Activated CD4-positive, alpha-beta T cell treated with anti-CD3 and anti-CD28 coated beads, Interleukin-2, amount 10 ng/mL, durations not matched to agents 7 days and 5 days (primary cell): Measurements from ENCODE around the gene WNT5A. TPM values are rescaled to one million over a fixed set of nuclear protein-coding genes. Genes with fewer than 3 reads are reported as not detected.
A peak's percentile ranks its signal among the peaks of the same experiment; 100 is the strongest.

Source experiments
- CTCF ChIA-PET: fragments of 350-600 bp; sonication (Branson Sonifier 250); formaldehyde crosslinking; loops from one replicate; lab custom pipeline; 2021; ENCODE audit warnings: antibody characterized with exemption; lab: Charles Lee
- POLR2A ChIA-PET: fragments of 350-600 bp; sonication (Branson Sonifier 250); formaldehyde crosslinking; loops from one replicate; lab custom pipeline; 2021; ENCODE audit warnings: antibody characterized with exemption; lab: Charles Lee
- DNase-seq: peaks from one replicate; pipeline ENCODE4 v3.0.0-alpha.2; 2020
- H3K27ac Mint-ChIP-seq: one replicate; pipeline ENCODE4 v1.8.0; 2021; ENCODE audit warnings: mild to moderate bottlenecking, moderate library complexity, mixed read lengths
- H3K27me3 Mint-ChIP-seq: one replicate; pipeline ENCODE4 v1.8.0; 2021; ENCODE audit warnings: mixed read lengths
- H3K36me3 Mint-ChIP-seq: one replicate; pipeline ENCODE4 v1.8.0; 2021; ENCODE audit warnings: low read depth, mixed read lengths
- H3K4me1 Mint-ChIP-seq: one replicate; pipeline ENCODE4 v1.8.0; 2021; ENCODE audit warnings: mixed read lengths
- H3K4me3 Mint-ChIP-seq: one replicate; pipeline ENCODE4 v1.8.0; 2021; ENCODE audit warnings: mild to moderate bottlenecking, moderate library complexity, mixed read lengths
- H3K9me3 Mint-ChIP-seq: one replicate; pipeline ENCODE4 v1.8.0; 2021; ENCODE audit warnings: mixed read lengths
- total RNA-seq, 2 experiments: library from RNA; stranded (reverse); gene quantifications; one replicate each; pipeline ENCODE4 v1.2.3, GENCODE V29; 2021

The WNT5A gene
- total RNA-seq, 2 experiments from 2014 or later = not detected

- H3K36me3 Mint-ChIP-seq = no peaks in the 10 kb centered on the region
- no peak overlapping the region for H3K27ac Mint-ChIP-seq
- H3K4me1 Mint-ChIP-seq = no peaks in the 10 kb centered on the region
- no peak for DNase-seq
- CTCF ChIA-PET = no interaction called here
- no peaks in the 10 kb centered on the region for H3K9me3 Mint-ChIP-seq
- H3K4me3 Mint-ChIP-seq = no peak overlapping the region
- H3K27me3 Mint-ChIP-seq = peaks cover 6% of the 10 kb centered on the region
- POLR2A ChIA-PET = no interaction called here
Measured at GRCh38 chr3:55497250-55497649, 10.1 kb upstream of the WNT5A start.

GRCh38 chr3:55494976-55495375, 7.9 kb upstream of the WNT5A start:
- peaks cover 16% of the 10 kb centered on the region for H3K27me3 Mint-ChIP-seq
- ChIA-PET POLR2A (no interaction called here), CTCF (no interaction called here)
- H3K4me3 Mint-ChIP-seq = no peak overlapping the region
- no peaks in the 10 kb centered on the region for H3K9me3 Mint-ChIP-seq
- no peaks in the 10 kb centered on the region for H3K4me1 Mint-ChIP-seq
- no peaks in the 10 kb centered on the region for H3K36me3 Mint-ChIP-seq
- no peak overlapping the region for H3K27ac Mint-ChIP-seq
- no peak for DNase-seq

- Mint-ChIP-seq H3K4me3 (no peak overlapping the region), H3K36me3 (peaks cover 2% of the 10 kb centered on the region), H3K27me3 (peaks cover 33% of the 10 kb centered on the region), H3K9me3 (no peaks in the 10 kb centered on the region), H3K27ac (no peak overlapping the region), H3K4me1 (peaks cover 7% of the 10 kb centered on the region)
- POLR2A ChIA-PET = no interaction called here
- no peak for DNase-seq
- CTCF ChIA-PET = no interaction called here
Measured at GRCh38 chr3:55492976-55493375, 5.9 kb upstream of the WNT5A start.

- no peak overlapping the region for H3K4me3 Mint-ChIP-seq
- DNase-seq = no peak
- ChIA-PET CTCF (no interaction called here), POLR2A (no interaction called here)
- peaks cover 47% of the 10 kb centered on the region for H3K27me3 Mint-ChIP-seq
- no peaks in the 10 kb centered on the region for H3K9me3 Mint-ChIP-seq
- H3K27ac Mint-ChIP-seq = no peak overlapping the region
- peaks cover 17% of the 10 kb centered on the region for H3K4me1 Mint-ChIP-seq
- peaks cover 2% of the 10 kb centered on the region for H3K36me3 Mint-ChIP-seq
Measured at GRCh38 chr3:55491296-55491816, 4.2 kb upstream of the WNT5A start.

GRCh38 chr3:55490276-55490913, 3.3 kb upstream of the WNT5A start:
- H3K36me3 Mint-ChIP-seq = peaks cover 2% of the 10 kb centered on the region
- H3K27ac Mint-ChIP-seq = no peak overlapping the region
- ChIA-PET CTCF (no interaction called here), POLR2A (no interaction called here)
- H3K27me3 Mint-ChIP-seq = peaks cover 52% of the 10 kb centered on the region
- H3K4me1 Mint-ChIP-seq = peaks cover 22% of the 10 kb centered on the region
- DNase-seq = no peak
- no peaks in the 10 kb centered on the region for H3K9me3 Mint-ChIP-seq
- H3K4me3 Mint-ChIP-seq = no peak overlapping the region

- Mint-ChIP-seq H3K4me1 (peaks cover 25% of the 10 kb centered on the region), H3K27ac (no peak overlapping the region), H3K4me3 (peak overlapping the region; percentile 25), H3K9me3 (no peaks in the 10 kb centered on the region), H3K27me3 (peaks cover 55% of the 10 kb centered on the region), H3K36me3 (peaks cover 2% of the 10 kb centered on the region)
- ChIA-PET CTCF (no interaction called here), POLR2A (no interaction called here)
- DNase-seq = no peak
Measured at GRCh38 chr3:55489798-55490132, 2.7 kb upstream of the WNT5A start.

GRCh38 chr3:55488398-55489055, 1.4 kb upstream of the WNT5A start:
- H3K36me3 Mint-ChIP-seq = peaks cover 2% of the 10 kb centered on the region
- DNase-seq = peak; percentile 31
- CTCF ChIA-PET = no interaction called here
- POLR2A ChIA-PET = no interaction called here
- peaks cover 68% of the 10 kb centered on the region for H3K27me3 Mint-ChIP-seq
- peaks cover 25% of the 10 kb centered on the region for H3K4me1 Mint-ChIP-seq
- peak overlapping the region; percentile 65 for H3K4me3 Mint-ChIP-seq
- no peaks in the 10 kb centered on the region for H3K9me3 Mint-ChIP-seq
- no peak overlapping the region for H3K27ac Mint-ChIP-seq

- peaks cover 2% of the 10 kb centered on the region for H3K36me3 Mint-ChIP-seq
- peak overlapping the region; percentile 25 for H3K27ac Mint-ChIP-seq
- H3K9me3 Mint-ChIP-seq = no peaks in the 10 kb centered on the region
- DNase-seq = peak; percentile 18
- ChIA-PET CTCF (no interaction called here), POLR2A (no interaction called here)
- H3K4me3 Mint-ChIP-seq = peak overlapping the region; percentile 72
- peaks cover 28% of the 10 kb centered on the region for H3K4me1 Mint-ChIP-seq
- H3K27me3 Mint-ChIP-seq = peaks cover 77% of the 10 kb centered on the region
Measured at GRCh38 chr3:55487381-55488241, 505 bp upstream of the WNT5A start.

GRCh38 chr3:55486101-55486856, 827 bp downstream of the WNT5A start:
- Mint-ChIP-seq H3K27me3 (peaks cover 85% of the 10 kb centered on the region), H3K9me3 (no peaks in the 10 kb centered on the region), H3K4me1 (peaks cover 28% of the 10 kb centered on the region), H3K4me3 (peak overlapping the region; percentile 56), H3K36me3 (peaks cover 2% of the 10 kb centered on the region), H3K27ac (peak overlapping the region; percentile 50)
- POLR2A ChIA-PET = no interaction called here
- DNase-seq = no peak
- CTCF ChIA-PET = no interaction called here

GRCh38 chr3:55484801-55485791, 2.0 kb downstream of the WNT5A start:
- Mint-ChIP-seq H3K36me3 (peaks cover 2% of the 10 kb centered on the region), H3K27me3 (peaks cover 88% of the 10 kb centered on the region), H3K9me3 (no peaks in the 10 kb centered on the region), H3K27ac (peak overlapping the region; percentile 22), H3K4me1 (peaks cover 28% of the 10 kb centered on the region), H3K4me3 (no peak overlapping the region)
- ChIA-PET CTCF (no interaction called here), POLR2A (no interaction called here)
- peak; percentile 36 for DNase-seq

GRCh38 chr3:55484191-55484689, 2.9 kb downstream of the WNT5A start:
- peaks cover 88% of the 10 kb centered on the region for H3K27me3 Mint-ChIP-seq
- no peaks in the 10 kb centered on the region for H3K36me3 Mint-ChIP-seq
- DNase-seq = no peak
- H3K9me3 Mint-ChIP-seq = no peaks in the 10 kb centered on the region
- peaks cover 26% of the 10 kb centered on the region for H3K4me1 Mint-ChIP-seq
- H3K4me3 Mint-ChIP-seq = no peak overlapping the region
- ChIA-PET CTCF (interaction anchor here (0.6 kb wide), 1 partner anchor 1688 kb away, joined by 4 read pairs; no protein-coding TSS in a partner anchor), POLR2A (no interaction called here)
- H3K27ac Mint-ChIP-seq = peak overlapping the region; percentile 13
